ENCODE data around the gene UCN2. TPM values are rescaled to one million over a fixed set of nuclear protein-coding genes. Genes with fewer than 3 reads are reported as not detected.

UCN2 gene
- total RNA-seq, 4 donors from 2014 or later, result 2.6 to 5.3 (median 3.4) TPM

DNA sequence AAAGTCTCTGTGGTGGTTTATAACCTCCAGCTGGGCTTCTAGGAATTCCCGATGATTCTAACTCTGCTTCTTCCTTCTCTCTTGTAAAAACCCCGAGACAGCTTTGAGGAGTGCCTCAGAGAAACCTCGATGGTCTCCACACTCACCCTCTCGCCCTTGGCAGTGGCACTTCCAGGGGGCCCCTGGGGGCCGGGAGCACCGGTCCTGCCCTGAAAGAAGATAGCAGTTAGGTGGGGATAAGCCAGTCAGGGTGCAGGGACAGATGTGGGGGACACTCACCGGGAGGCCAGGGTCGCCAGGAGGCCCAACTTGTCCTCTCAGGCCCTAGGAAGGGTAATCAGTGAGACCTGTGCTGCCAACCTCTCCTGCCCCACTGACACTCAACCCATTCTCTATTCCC lies 21.8 kb upstream of the UCN2 start:
- TF ChIP-seq CTCF (IDR thresholded peaks at IDR 0.05), result no peak
- no peak for TF ChIP-seq POLR2A (IDR thresholded peaks at IDR 0.05)
- Histone ChIP-seq H3K9me3 (no peaks in the 10 kb centered on the region), H3K27ac (no peak overlapping the region), H3K27me3 (no peaks in the 10 kb centered on the region), H3K36me3 (peaks cover 4 to 96% (median 11%) of the 10 kb centered on the region in 3 donors), H3K4me3 (no peak overlapping the region), H3K4me1 (no peaks in the 10 kb centered on the region)
- intact Hi-C loops (cut with DNase I), result no loop called here
- 79 to 90% methylated on average over 2 to 3 of the region's 8 CpGs for WGBS, 2 donors
- DNase-seq, result no peak

DNA sequence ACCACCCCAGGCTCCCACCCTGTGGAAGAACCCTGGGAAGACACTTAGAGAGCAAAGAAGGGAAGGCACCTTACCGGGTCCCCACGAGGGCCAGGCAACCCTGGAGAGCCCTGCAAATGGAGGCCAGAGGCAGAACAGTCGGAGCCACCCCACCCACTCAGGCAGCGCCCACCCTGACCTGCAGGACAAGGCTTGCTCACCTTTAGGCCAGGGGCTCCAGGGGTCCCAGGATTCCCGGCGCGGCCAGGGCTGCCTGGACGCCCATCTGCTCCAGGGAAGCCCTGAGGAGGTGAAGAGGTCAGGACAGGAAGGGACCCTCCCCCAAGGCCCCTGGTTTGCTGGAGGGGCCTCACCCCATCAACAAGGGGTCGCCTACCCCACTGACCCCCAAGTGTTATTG lies 21.3 kb upstream of the UCN2 start:
- Histone ChIP-seq H3K27ac (no peak overlapping the region), H3K9me3 (no peaks in the 10 kb centered on the region), H3K27me3 (no peaks in the 10 kb centered on the region), H3K36me3 (peaks cover 4 to 100% (median 11%) of the 10 kb centered on the region in 3 donors), H3K4me1 (no peaks in the 10 kb centered on the region), H3K4me3 (no peak overlapping the region)
- DNase-seq, result no peak
- 70% methylated on average over 2 of the region's 9 CpGs; no CpG with 5 or more reads in 1 of the 2 donors for WGBS, 2 donors
- intact Hi-C loops (cut with DNase I), result no loop called here
- no peak for TF ChIP-seq POLR2A (IDR thresholded peaks at IDR 0.05)

GRCh38 chr3:48581621-48582481 lies 18.3 kb upstream of the UCN2 start:
- peaks cover 0 to 5% (median 0%) of the 10 kb centered on the region in 3 donors for H3K4me1 ChIP-seq
- peaks cover 4 to 97% (median 7%) of the 10 kb centered on the region in 3 donors for H3K36me3 ChIP-seq
- H3K9me3 ChIP-seq, result no peaks in the 10 kb centered on the region
- no peak for TF ChIP-seq POLR2A (IDR thresholded peaks at IDR 0.05)
- TF ChIP-seq CTCF (IDR thresholded peaks at IDR 0.05), result no peak
- H3K27ac ChIP-seq, result no peak overlapping the region
- no peak overlapping the region for H3K4me3 ChIP-seq
- 83 to 96% methylated on average over 2 to 5 of the region's 14 CpGs for WGBS, 2 donors
- intact Hi-C loops (cut with DNase I), result no loop called here
- DNase-seq, result no peak
- H3K27me3 ChIP-seq, result no peaks in the 10 kb centered on the region

DNA sequence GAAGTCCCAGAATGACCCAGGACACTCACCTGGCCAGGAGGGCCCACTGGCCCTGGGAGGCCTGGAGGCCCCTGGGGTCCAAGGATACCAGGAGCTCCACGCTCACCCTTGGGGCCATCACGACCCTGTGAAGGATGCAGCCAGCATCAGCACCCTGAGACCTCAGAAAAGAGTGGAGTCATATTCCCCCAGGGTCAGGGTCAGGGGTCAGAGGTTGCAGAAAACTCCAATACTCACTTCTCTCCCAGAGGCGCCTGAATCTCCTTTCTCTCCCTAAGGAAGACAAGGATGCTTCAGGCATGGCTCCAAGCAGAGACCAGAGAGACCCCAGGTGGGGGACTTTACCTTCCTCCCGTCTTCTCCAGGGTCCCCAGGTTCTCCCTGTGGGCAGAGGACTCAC lies 13.1 kb upstream of the UCN2 start:
- no peak for TF ChIP-seq CTCF (IDR thresholded peaks at IDR 0.05)
- no peak for TF ChIP-seq POLR2A (IDR thresholded peaks at IDR 0.05)
- Histone ChIP-seq H3K4me1 (peaks cover 0 to 5% (median 0%) of the 10 kb centered on the region in 3 donors), H3K27ac (no peak overlapping the region), H3K27me3 (no peaks in the 10 kb centered on the region), H3K9me3 (no peaks in the 10 kb centered on the region), H3K4me3 (no peak overlapping the region), H3K36me3 (peaks cover 0 to 97% (median 0%) of the 10 kb centered on the region in 3 donors)
- intact Hi-C loops (cut with DNase I), result no loop called here
- 77 to 90% methylated on average over 2 of the region's 4 CpGs for WGBS, 2 donors
- DNase-seq, result no peak

DNA sequence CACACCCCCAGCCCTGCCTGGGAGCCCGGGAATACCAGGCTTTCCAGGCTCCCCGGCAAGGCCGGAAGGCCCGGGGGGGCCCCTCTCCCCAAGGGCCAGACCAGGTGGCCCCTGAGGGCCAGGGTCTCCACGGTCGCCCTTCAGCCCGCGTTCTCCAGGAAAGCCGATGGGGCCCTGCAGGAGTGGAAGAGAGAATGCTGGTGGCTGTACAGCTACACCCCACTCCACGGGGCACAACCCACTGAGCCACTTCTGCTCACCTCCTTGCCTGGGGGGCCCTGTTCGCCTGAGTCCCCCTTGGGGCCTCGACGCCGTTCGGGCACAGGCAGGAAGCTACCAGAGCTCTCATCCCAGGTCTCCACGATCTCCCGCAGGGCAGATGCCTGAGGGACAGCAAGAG lies 11.8 kb upstream of the UCN2 start:
- peaks cover 0 to 97% (median 0%) of the 10 kb centered on the region in 3 donors for H3K36me3 ChIP-seq
- no peak for DNase-seq
- H3K4me3 ChIP-seq, result no peak overlapping the region

More for the DNA sequence above, 11.8 kb upstream of the UCN2 start:
- Histone ChIP-seq H3K9me3 (no peaks in the 10 kb centered on the region), H3K4me1 (peaks cover 0 to 5% (median 0%) of the 10 kb centered on the region in 3 donors), H3K27me3 (no peaks in the 10 kb centered on the region), H3K27ac (no peak overlapping the region)
- intact Hi-C loops (cut with DNase I), result no loop called here
- WGBS, 2 donors, result 70% methylated on average over 2 of the region's 17 CpGs; no CpG with 5 or more reads in 1 of the 2 donors
- TF ChIP-seq CTCF (IDR thresholded peaks at IDR 0.05), result no peak
- TF ChIP-seq POLR2A (IDR thresholded peaks at IDR 0.05), result no peak
